22Rv1 (cell line): ENCODE measurements around the gene C10orf120.

Experiments
- CTCF ChIP-seq: fragments of 450-650 bp; IDR thresholded peaks from 2 replicates; pipeline ENCODE4 v1.5.1; 2017; ENCODE audit warnings: mild to moderate bottlenecking
- ZFX ChIP-seq: fragments of 450-650 bp; IDR thresholded peaks from 2 replicates; pipeline ENCODE4 v1.6.1; 2017; ENCODE audit warnings: antibody characterized with exemption, borderline replicate concordance

- no peak for TF ChIP-seq ZFX
- no peak for TF ChIP-seq CTCF
Measured at GRCh38 chr10:122682522-122682921, 17.1 kb downstream of the C10orf120 start.
